ENCODE results near the gene AK4.
"Not testable (repeated sequence)": the region's sequence is repeated elsewhere in the genome, so short reads cannot be mapped to it uniquely, and the experiment has no call there.

AK4 gene

DNA sequence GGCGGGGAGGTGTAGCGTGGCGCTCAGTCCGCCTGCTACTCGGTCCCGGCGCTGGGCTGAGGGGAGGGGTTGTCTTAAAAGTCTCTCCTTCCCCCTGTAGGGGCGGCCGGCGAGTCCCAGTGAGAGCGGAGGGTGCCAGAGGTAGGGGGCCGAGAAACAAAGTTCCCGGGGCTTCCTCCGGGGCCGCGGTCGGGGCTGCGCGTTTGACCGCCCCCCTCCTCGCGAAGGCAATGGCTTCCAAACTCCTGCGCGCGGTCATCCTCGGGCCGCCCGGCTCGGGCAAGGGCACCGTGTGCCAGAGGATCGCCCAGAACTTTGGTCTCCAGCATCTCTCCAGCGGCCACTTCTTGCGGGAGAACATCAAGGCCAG, at the start of gene AK4:
TSS of gene AK4 (plus strand) at position 26 of the 370 bp plus-strand sequence. CDS start at position 231, 205 bp downstream.
- peak within 1 kb of the TSS; percentile 65 to 80 for H3K9ac ChIP-seq (ENCODE audit: low read length in 2 of 2)
- not testable (repeated sequence) for H3K27me3 ChIP-seq (ENCODE audit: control insufficient read depth in 1 of 2, insufficient read depth in 2 of 2, low read length in 2 of 2); H3K9me3 ChIP-seq (ENCODE audit: control insufficient read depth in 2 of 2, low read length in 2 of 2); H3K36me3 ChIP-seq (ENCODE audit: control insufficient read depth in 2 of 2, insufficient read depth in 2 of 2, low read length in 2 of 2)
- peaks cover 17% of the 10 kb centered on the region for H3K4me1 ChIP-seq (ENCODE audit: control insufficient read depth, insufficient read depth, low read length)
- H3K4me3 ChIP-seq (ENCODE audit: low read length in 2 of 2), result peak within 1 kb of the TSS; percentile 29 to 81
- H3K27ac ChIP-seq (ENCODE audit: low read length), result peak within 1 kb of the TSS; percentile 89

DNA sequence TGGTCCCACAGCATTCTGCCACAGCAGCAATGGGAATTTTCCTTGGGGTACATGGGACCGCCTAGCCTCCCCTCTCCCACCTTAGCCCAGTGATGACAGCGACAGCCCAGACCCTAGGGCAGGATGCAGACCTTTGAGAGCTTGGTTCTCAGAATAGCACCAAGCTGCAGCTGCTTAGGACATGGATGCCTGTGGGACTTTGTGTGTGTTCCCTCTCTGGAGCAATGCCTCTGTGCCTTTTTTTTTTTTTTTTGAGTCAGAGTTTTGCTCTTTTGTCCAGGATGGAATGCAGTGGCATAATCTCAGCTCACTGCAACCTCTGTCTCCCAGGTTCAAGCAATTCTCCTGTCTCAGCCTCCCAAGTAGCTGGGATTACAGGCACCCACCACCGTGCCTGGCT, 44.2 kb upstream of the AK4 start:
- no peaks in the 10 kb centered on the region for H3K9me3 ChIP-seq (ENCODE audit: control insufficient read depth in 2 of 2, low read length in 2 of 2)
- no peaks in the 10 kb centered on the region for H3K27me3 ChIP-seq (ENCODE audit: control insufficient read depth in 1 of 2, insufficient read depth in 2 of 2, low read length in 2 of 2)
- no peak overlapping the region for H3K9ac ChIP-seq (ENCODE audit: low read length in 2 of 2)
- no peaks in the 10 kb centered on the region for H3K4me1 ChIP-seq (ENCODE audit: control insufficient read depth, insufficient read depth, low read length)
- H3K27ac ChIP-seq (ENCODE audit: low read length), result no peak overlapping the region
- no peak overlapping the region for H3K4me3 ChIP-seq (ENCODE audit: low read length in 2 of 2)
- H3K36me3 ChIP-seq (ENCODE audit: control insufficient read depth in 2 of 2, insufficient read depth in 2 of 2, low read length in 2 of 2), result no peaks in the 10 kb centered on the region

DNA sequence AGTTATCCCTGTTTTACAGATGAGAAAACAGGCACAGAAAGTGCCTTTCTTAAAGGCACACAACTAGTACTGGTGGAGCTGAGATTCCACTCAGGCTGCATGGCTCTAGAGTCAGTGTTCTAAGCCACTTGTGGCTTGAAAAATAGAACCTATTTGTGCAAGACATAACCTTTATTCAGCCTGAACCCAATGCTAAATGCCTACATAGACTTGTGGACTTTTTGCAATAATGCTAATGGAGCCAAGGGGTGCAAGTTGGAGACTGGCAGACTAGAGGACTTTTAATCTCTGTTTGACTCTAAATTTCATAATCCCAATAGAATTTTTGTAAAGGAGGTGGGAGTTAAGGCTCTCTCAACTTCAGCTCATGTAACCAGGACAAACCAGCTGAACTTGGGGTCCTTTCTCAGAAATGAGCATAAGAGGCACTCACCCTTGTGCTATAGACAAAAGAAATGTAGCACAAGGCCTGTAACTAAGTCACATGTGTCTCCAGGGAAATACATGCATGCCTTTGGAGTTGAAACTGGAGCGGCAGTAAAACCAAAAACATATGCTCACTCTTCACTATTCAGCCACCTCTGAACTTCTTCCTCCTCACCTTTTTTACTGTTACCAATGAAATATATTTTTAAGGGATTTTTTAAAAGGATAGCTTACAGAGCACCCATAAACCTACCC, 43.0 kb upstream of the AK4 start:
- no peak overlapping the region for H3K27ac ChIP-seq (ENCODE audit: low read length)
- H3K4me3 ChIP-seq (ENCODE audit: low read length in 2 of 2), result no peak overlapping the region
- H3K27me3 ChIP-seq (ENCODE audit: control insufficient read depth in 1 of 2, insufficient read depth in 2 of 2, low read length in 2 of 2), result no peaks in the 10 kb centered on the region
- no peaks in the 10 kb centered on the region for H3K36me3 ChIP-seq (ENCODE audit: control insufficient read depth in 2 of 2, insufficient read depth in 2 of 2, low read length in 2 of 2)
- no peaks in the 10 kb centered on the region for H3K9me3 ChIP-seq (ENCODE audit: control insufficient read depth in 2 of 2, low read length in 2 of 2)
- H3K4me1 ChIP-seq (ENCODE audit: control insufficient read depth, insufficient read depth, low read length), result no peaks in the 10 kb centered on the region
- H3K9ac ChIP-seq (ENCODE audit: low read length in 2 of 2), result no peak overlapping the region

DNA sequence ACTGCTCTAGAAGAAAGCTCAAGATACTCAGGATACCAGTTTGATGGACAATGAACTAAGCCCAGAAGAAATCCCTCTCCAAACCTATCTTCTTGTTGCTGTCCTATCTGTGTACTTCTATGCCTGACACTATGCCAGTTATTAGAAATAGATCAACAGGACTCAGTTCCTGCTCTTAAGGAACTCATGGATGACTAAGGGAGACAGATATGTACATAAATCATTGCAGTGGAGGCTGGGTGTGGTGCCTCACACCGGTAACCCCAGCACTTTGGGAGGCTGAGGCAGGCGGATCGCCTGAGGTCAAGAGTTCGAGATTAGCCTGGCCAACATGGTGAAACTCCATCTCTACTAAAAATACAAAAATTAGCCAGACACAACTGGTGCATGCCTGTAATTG, 42.4 kb upstream of the AK4 start:
- Histone ChIP-seq H3K4me1 (ENCODE audit: control insufficient read depth, insufficient read depth, low read length) (no peaks in the 10 kb centered on the region), H3K9me3 (ENCODE audit: control insufficient read depth in 2 of 2, low read length in 2 of 2) (no peaks in the 10 kb centered on the region), H3K4me3 (ENCODE audit: low read length in 2 of 2) (no peak overlapping the region), H3K27ac (ENCODE audit: low read length) (no peak overlapping the region), H3K27me3 (ENCODE audit: control insufficient read depth in 1 of 2, insufficient read depth in 2 of 2, low read length in 2 of 2) (no peaks in the 10 kb centered on the region), H3K9ac (ENCODE audit: low read length in 2 of 2) (no peak overlapping the region), H3K36me3 (ENCODE audit: control insufficient read depth in 2 of 2, insufficient read depth in 2 of 2, low read length in 2 of 2) (no peaks in the 10 kb centered on the region)

DNA sequence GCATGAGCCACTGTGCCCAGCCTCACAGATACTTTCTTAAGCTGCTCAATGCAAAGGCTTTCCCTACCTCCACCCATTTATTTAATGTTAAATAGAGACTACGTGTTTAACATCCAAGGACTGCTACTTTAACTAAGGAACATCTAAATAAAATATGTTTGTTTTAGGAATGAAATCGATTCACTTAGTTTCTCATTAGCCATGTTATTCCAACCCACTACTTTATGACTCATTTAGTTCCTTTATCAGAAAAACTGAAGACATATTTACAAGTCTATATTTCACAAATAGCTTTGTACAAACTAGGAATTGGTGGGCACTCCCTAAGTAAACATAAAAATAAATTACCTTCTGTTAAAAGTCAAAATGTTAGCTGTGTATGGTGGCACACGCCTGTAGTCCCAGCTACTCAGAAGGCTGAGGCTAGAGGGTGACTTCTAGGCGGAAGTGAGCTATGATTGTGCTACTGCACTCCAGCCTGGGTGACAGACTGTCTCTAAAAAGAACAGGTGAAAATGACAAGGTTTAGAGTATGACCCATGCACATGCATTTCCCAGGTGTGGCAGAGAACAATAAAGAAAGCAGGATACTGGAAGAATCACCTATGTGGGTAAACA, 39.9 kb upstream of the AK4 start:
- Histone ChIP-seq H3K27me3 (ENCODE audit: control insufficient read depth in 1 of 2, insufficient read depth in 2 of 2, low read length in 2 of 2) (no peaks in the 10 kb centered on the region), H3K4me3 (ENCODE audit: low read length in 2 of 2) (no peak overlapping the region), H3K9me3 (ENCODE audit: control insufficient read depth in 2 of 2, low read length in 2 of 2) (no peaks in the 10 kb centered on the region)

DNA sequence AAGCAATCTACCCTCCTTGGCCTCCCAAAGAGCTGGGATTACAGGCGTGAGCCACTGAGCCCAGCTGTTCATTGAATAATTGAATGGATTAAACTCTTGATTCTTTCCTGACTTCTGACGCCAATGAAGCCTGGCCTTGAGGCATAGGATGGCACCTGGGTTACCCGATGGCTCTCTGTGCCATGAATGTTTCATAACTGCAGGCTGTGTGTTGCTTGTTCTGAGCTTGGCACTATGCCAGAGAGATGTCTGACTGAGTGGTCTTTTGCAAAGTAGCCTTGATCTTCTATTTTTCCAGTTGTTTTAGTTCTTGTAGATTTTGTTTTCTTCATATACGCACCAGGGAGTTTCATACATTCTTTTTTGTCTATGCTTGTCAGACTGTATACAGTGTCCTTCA, 38.5 kb upstream of the AK4 start:
- H3K4me1 ChIP-seq (ENCODE audit: control insufficient read depth, insufficient read depth, low read length), result peaks cover 5% of the 10 kb centered on the region

More for the DNA sequence above, 39.9 kb upstream of the AK4 start:
- no peaks in the 10 kb centered on the region for H3K36me3 ChIP-seq (ENCODE audit: control insufficient read depth in 2 of 2, insufficient read depth in 2 of 2, low read length in 2 of 2)
- no peak overlapping the region for H3K9ac ChIP-seq (ENCODE audit: low read length in 2 of 2)
- no peak overlapping the region for H3K27ac ChIP-seq (ENCODE audit: low read length)
- no peaks in the 10 kb centered on the region for H3K4me1 ChIP-seq (ENCODE audit: control insufficient read depth, insufficient read depth, low read length)

DNA sequence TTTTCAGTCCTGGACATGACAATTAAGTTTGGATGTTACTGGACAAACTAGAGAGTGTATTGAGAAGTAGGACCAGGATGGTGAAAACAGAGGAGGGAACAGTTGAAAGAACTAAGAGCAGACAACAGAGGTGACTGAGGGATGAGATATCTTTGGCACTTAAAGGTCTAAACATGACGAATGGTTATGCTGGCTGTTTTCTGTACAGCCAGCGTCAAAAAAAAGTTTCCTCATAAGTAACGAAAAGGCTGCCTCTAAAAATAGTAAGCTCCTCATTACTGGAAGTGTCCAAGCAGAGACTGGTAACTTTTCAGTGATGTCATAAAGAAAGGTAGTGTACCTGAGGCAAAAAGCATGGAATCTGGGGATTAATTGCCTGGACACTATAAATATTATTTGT, 35.2 kb upstream of the AK4 start:
- Histone ChIP-seq H3K4me3 (ENCODE audit: low read length in 2 of 2) (no peak overlapping the region), H3K9me3 (ENCODE audit: control insufficient read depth in 2 of 2, low read length in 2 of 2) (no peaks in the 10 kb centered on the region), H3K36me3 (ENCODE audit: control insufficient read depth in 2 of 2, insufficient read depth in 2 of 2, low read length in 2 of 2) (no peaks in the 10 kb centered on the region), H3K27ac (ENCODE audit: low read length) (no peak overlapping the region), H3K27me3 (ENCODE audit: control insufficient read depth in 1 of 2, insufficient read depth in 2 of 2, low read length in 2 of 2) (no peaks in the 10 kb centered on the region), H3K4me1 (ENCODE audit: control insufficient read depth, insufficient read depth, low read length) (peaks cover 6% of the 10 kb centered on the region), H3K9ac (ENCODE audit: low read length in 2 of 2) (no peak overlapping the region)

More for the DNA sequence above, 38.5 kb upstream of the AK4 start:
- Histone ChIP-seq H3K27me3 (ENCODE audit: control insufficient read depth in 1 of 2, insufficient read depth in 2 of 2, low read length in 2 of 2) (no peaks in the 10 kb centered on the region), H3K27ac (ENCODE audit: low read length) (no peak overlapping the region), H3K9ac (ENCODE audit: low read length in 2 of 2) (no peak overlapping the region), H3K9me3 (ENCODE audit: control insufficient read depth in 2 of 2, low read length in 2 of 2) (no peaks in the 10 kb centered on the region), H3K4me3 (ENCODE audit: low read length in 2 of 2) (no peak overlapping the region), H3K36me3 (ENCODE audit: control insufficient read depth in 2 of 2, insufficient read depth in 2 of 2, low read length in 2 of 2) (no peaks in the 10 kb centered on the region)

DNA sequence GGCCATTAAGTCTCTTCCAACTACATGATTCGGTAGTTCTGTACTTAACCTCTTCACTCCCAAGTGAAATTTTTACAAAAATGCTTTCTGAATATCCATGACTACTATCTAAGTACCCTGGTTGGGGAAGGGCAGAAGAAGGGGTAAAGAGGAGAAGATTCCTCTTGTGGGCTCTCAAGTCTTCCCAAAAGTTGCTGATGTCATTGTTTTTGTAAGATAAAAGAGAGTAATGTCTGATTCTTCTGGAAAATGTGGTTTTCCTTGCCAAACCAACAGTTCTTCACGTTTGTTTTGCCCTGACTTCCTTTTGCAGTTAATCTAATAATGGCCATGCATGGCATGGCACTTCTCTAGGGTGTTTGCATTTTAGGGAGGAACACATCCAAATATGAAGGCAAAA, 34.7 kb upstream of the AK4 start:
- no peaks in the 10 kb centered on the region for H3K36me3 ChIP-seq (ENCODE audit: control insufficient read depth in 2 of 2, insufficient read depth in 2 of 2, low read length in 2 of 2)
- no peak overlapping the region for H3K4me3 ChIP-seq (ENCODE audit: low read length in 2 of 2)
- peaks cover 6% of the 10 kb centered on the region for H3K4me1 ChIP-seq (ENCODE audit: control insufficient read depth, insufficient read depth, low read length)
- no peak overlapping the region for H3K9ac ChIP-seq (ENCODE audit: low read length in 2 of 2)
- no peak overlapping the region for H3K27ac ChIP-seq (ENCODE audit: low read length)
- H3K9me3 ChIP-seq (ENCODE audit: control insufficient read depth in 2 of 2, low read length in 2 of 2), result no peaks in the 10 kb centered on the region
- no peaks in the 10 kb centered on the region for H3K27me3 ChIP-seq (ENCODE audit: control insufficient read depth in 1 of 2, insufficient read depth in 2 of 2, low read length in 2 of 2)

DNA sequence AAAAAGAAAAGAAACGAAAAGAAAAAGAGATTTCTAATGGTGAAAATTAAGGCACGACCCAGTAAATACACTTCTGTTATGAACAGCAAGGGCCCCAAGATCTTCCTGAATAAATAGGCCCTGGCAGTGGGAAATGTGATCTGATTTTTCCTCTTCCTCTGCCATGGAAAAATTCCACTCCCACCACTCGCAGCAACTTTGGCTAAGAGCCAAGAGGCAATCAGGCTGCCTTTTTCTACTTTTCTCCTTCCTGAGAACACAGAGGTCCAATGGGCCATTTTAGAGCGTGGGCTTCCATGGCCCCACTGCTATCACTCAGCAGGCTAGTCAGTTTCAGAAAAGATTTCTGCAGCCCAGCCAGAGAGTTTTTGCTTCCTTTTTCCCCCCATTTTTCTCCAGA, 33.7 kb upstream of the AK4 start:
- Histone ChIP-seq H3K36me3 (ENCODE audit: control insufficient read depth in 2 of 2, insufficient read depth in 2 of 2, low read length in 2 of 2) (no peaks in the 10 kb centered on the region), H3K27me3 (ENCODE audit: control insufficient read depth in 1 of 2, insufficient read depth in 2 of 2, low read length in 2 of 2) (no peaks in the 10 kb centered on the region), H3K4me3 (ENCODE audit: low read length in 2 of 2) (no peak overlapping the region), H3K4me1 (ENCODE audit: control insufficient read depth, insufficient read depth, low read length) (peaks cover 6% of the 10 kb centered on the region), H3K9me3 (ENCODE audit: control insufficient read depth in 2 of 2, low read length in 2 of 2) (no peaks in the 10 kb centered on the region), H3K27ac (ENCODE audit: low read length) (no peak overlapping the region), H3K9ac (ENCODE audit: low read length in 2 of 2) (no peak overlapping the region)

DNA sequence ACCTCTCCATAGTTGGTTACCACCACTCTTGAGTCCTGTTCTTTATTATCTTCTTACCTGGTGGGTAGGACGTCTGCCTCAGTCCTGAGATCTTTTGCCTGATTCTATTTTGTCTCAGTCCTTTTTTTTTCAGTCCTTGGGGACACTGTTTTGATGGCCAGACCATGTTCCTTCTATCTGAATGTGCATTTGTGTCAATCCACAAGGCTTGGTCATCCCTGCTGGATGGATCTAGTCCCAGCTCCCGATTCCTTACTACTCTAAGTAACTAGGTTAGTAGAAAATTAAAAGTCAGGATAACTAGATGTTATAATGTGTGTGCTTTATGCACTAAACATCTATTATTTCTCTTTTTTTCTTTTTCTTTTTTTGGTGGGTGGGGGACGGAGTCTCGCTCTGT, 28.1 kb upstream of the AK4 start:
- Histone ChIP-seq H3K27ac (ENCODE audit: low read length) (no peak overlapping the region), H3K9me3 (ENCODE audit: control insufficient read depth in 2 of 2, low read length in 2 of 2) (no peaks in the 10 kb centered on the region), H3K9ac (ENCODE audit: low read length in 2 of 2) (no peak overlapping the region), H3K4me1 (ENCODE audit: control insufficient read depth, insufficient read depth, low read length) (no peaks in the 10 kb centered on the region), H3K36me3 (ENCODE audit: control insufficient read depth in 2 of 2, insufficient read depth in 2 of 2, low read length in 2 of 2) (no peaks in the 10 kb centered on the region), H3K27me3 (ENCODE audit: control insufficient read depth in 1 of 2, insufficient read depth in 2 of 2, low read length in 2 of 2) (no peaks in the 10 kb centered on the region), H3K4me3 (ENCODE audit: low read length in 2 of 2) (no peak overlapping the region)

DNA sequence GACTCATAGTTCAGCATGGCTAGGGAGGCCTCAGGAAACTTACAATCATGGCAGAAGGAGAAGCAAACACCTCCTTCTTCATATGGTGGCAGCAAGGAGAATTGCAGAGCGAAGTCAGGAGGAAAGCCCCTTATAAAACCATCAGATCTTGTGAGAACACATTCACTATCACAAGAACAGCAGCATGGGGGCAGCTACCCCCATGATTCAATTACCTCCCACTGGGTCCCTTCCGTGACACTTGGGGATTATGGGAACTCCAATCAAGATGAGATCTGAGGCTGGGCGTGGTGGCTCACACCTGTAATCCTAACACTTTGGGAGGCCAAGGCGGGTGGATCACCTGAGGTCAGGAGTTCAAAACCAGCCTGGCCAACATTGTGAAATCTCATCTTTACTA, 18.9 kb upstream of the AK4 start:
- H3K27me3 ChIP-seq (ENCODE audit: control insufficient read depth in 1 of 2, insufficient read depth in 2 of 2, low read length in 2 of 2); H3K27ac ChIP-seq (ENCODE audit: low read length); H3K4me3 ChIP-seq (ENCODE audit: low read length in 2 of 2); H3K4me1 ChIP-seq (ENCODE audit: control insufficient read depth, insufficient read depth, low read length); H3K9me3 ChIP-seq (ENCODE audit: control insufficient read depth in 2 of 2, low read length in 2 of 2); H3K36me3 ChIP-seq (ENCODE audit: control insufficient read depth in 2 of 2, insufficient read depth in 2 of 2, low read length in 2 of 2); H3K9ac ChIP-seq (ENCODE audit: low read length in 2 of 2): not testable (repeated sequence)
